Neural crest cell (in vitro differentiated cells): ENCODE data around the gene DOCK7. TPM values are rescaled to one million over a fixed set of nuclear protein-coding genes. Genes with fewer than 3 reads are reported as not detected.

Source experiments
- DNase-seq: peaks from one replicate; pipeline ENCODE4 v3.0.0; 2021; ENCODE audit warnings: low read depth, mixed read lengths, low spot score
- H3K27ac Mint-ChIP-seq: one replicate; pipeline ENCODE4 v1.8.0; 2021; ENCODE audit warnings: mild to moderate bottlenecking, mixed read lengths; ENCODE audit not compliant: unreplicated experiment
- H3K27me3 Mint-ChIP-seq: 2 replicates; pipeline ENCODE4 v1.8.0; 2021; ENCODE audit warnings: low read depth, mild to moderate bottlenecking, mixed read lengths
- H3K36me3 Mint-ChIP-seq: 2 replicates; pipeline ENCODE4 v1.8.0; 2021; ENCODE audit warnings: low read depth, mild to moderate bottlenecking, mixed read lengths
- H3K4me1 Mint-ChIP-seq: 2 replicates; pipeline ENCODE4 v1.8.0; 2021; ENCODE audit warnings: mixed read lengths
- H3K4me3 Mint-ChIP-seq: one replicate; pipeline ENCODE4 v1.8.0; 2021; ENCODE audit warnings: mild to moderate bottlenecking, mixed read lengths
- H3K9me3 Mint-ChIP-seq: 2 replicates; pipeline ENCODE4 v1.8.0; 2021; ENCODE audit warnings: mixed read lengths
- CTCF ChIP-seq: fragments of 200-600 bp; sonication (generic); conservative IDR thresholded peaks from 2 replicates; pipeline ENCODE4 v1.5.0; 2021; ENCODE audit warnings: antibody characterized with exemption, mild to moderate bottlenecking
- total RNA-seq: library from RNA; stranded (reverse); gene quantifications from 2 replicates; pipeline ENCODE4 v1.2.1, GENCODE V29; 2021

DOCK7 gene
- total RNA-seq, 1 donor from 2014 or later: 79.8 TPM

GRCh38 chr1:62727656-62728407 lies 39.6 kb upstream of the DOCK7 start:
- Mint-ChIP-seq H3K27me3 (no peaks in the 10 kb centered on the region), H3K4me3 (peak overlapping the region; percentile 1), H3K9me3 (no peaks in the 10 kb centered on the region), H3K27ac (no peak overlapping the region), H3K4me1 (peaks cover 64% of the 10 kb centered on the region), H3K36me3 (no peaks in the 10 kb centered on the region)
- DNase-seq: no peak
- no peak for TF ChIP-seq CTCF

- peak overlapping the region; percentile 48 for H3K4me3 Mint-ChIP-seq
- DNase-seq: no peak
- H3K27ac Mint-ChIP-seq: peak overlapping the region; percentile 64
- H3K4me1 Mint-ChIP-seq: peaks cover 69% of the 10 kb centered on the region
- TF ChIP-seq CTCF: no peak
- no peaks in the 10 kb centered on the region for H3K9me3 Mint-ChIP-seq
- H3K36me3 Mint-ChIP-seq: no peaks in the 10 kb centered on the region
- H3K27me3 Mint-ChIP-seq: no peaks in the 10 kb centered on the region
Measured at GRCh38 chr1:62726011-62726442, 37.8 kb upstream of the DOCK7 start.

- Mint-ChIP-seq H3K9me3 (no peaks in the 10 kb centered on the region), H3K36me3 (no peaks in the 10 kb centered on the region), H3K27ac (peak overlapping the region; percentile 64), H3K4me3 (peak overlapping the region; percentile 48), H3K27me3 (no peaks in the 10 kb centered on the region), H3K4me1 (peaks cover 72% of the 10 kb centered on the region)
- DNase-seq: no peak
- TF ChIP-seq CTCF: no peak
Measured at GRCh38 chr1:62725255-62725654, 37.1 kb upstream of the DOCK7 start.

GRCh38 chr1:62724430-62724829 lies 36.2 kb upstream of the DOCK7 start:
- no peaks in the 10 kb centered on the region for H3K27me3 Mint-ChIP-seq
- H3K9me3 Mint-ChIP-seq: no peaks in the 10 kb centered on the region
- DNase-seq: no peak
- peaks cover 67% of the 10 kb centered on the region for H3K4me1 Mint-ChIP-seq
- TF ChIP-seq CTCF: no peak
- H3K27ac Mint-ChIP-seq: peak overlapping the region; percentile 67
- H3K4me3 Mint-ChIP-seq: peak overlapping the region; percentile 54
- no peaks in the 10 kb centered on the region for H3K36me3 Mint-ChIP-seq

- Mint-ChIP-seq H3K36me3 (no peaks in the 10 kb centered on the region), H3K4me1 (peaks cover 63% of the 10 kb centered on the region), H3K27me3 (no peaks in the 10 kb centered on the region), H3K9me3 (no peaks in the 10 kb centered on the region), H3K27ac (peak overlapping the region; percentile 67), H3K4me3 (peak overlapping the region; percentile 54)
- no peak for TF ChIP-seq CTCF
- no peak for DNase-seq
Measured at GRCh38 chr1:62723883-62724282, 35.7 kb upstream of the DOCK7 start.
